ENCODE measurements around the gene ZNF584.
A peak's percentile ranks its signal among the peaks of the same experiment; 100 is the strongest.
"Not testable (repeated sequence)": the region's sequence is repeated elsewhere in the genome, so short reads cannot be mapped to it uniquely, and the experiment has no call there.

ZNF584 gene

GRCh38 chr19:58368561-58369360, 39.7 kb upstream of the ZNF584 start:
- no peak overlapping the region for H3K4me3 ChIP-seq (ENCODE audit: low read depth, low read length)
- DNase-seq (ENCODE audit: low read depth): no peak
- no peak for TF ChIP-seq CTCF (conservative IDR thresholded peaks at IDR 0.05; ENCODE audit: low read depth, low read length)

GRCh38 chr19:58372311-58373133, 35.9 kb upstream of the ZNF584 start:
- H3K4me3 ChIP-seq (ENCODE audit: low read depth, low read length): no peak overlapping the region
- peak; percentile 37 for TF ChIP-seq CTCF (conservative IDR thresholded peaks at IDR 0.05; ENCODE audit: low read depth, low read length)
- DNase-seq (ENCODE audit: low read depth): no peak

- no peak overlapping the region for H3K4me3 ChIP-seq (ENCODE audit: low read depth, low read length)
- no peak for TF ChIP-seq CTCF (conservative IDR thresholded peaks at IDR 0.05; ENCODE audit: low read depth, low read length)
- DNase-seq (ENCODE audit: low read depth): peak; percentile 35
Observed at GRCh38 chr19:58374200-58374599, 34.2 kb upstream of the ZNF584 start.

- not testable (repeated sequence) for DNase-seq (ENCODE audit: low read depth); H3K4me3 ChIP-seq (ENCODE audit: low read depth, low read length)
Observed at GRCh38 chr19:58376724-58377123, 31.7 kb upstream of the ZNF584 start.

DNA sequence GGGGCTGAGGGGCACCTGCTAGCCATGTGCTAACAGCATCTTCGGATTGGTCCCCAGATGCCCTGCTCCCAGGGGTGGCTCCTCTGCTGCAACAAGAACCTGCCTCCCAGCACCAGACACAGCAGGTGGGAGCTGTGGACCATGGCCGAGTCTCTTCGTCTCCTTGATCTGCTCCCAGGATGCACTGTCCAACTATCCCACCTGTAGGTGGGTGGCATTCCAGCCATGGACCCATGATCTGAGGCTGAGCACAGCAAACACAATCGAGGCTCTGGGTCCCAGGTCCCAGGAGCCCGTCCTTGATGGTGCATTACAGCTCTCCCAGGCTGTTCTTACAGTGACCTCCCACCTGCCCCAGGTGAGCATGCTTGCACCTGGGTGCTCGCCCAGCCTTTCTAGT, 29.2 kb upstream of the ZNF584 start:
- no peak overlapping the region for H3K4me3 ChIP-seq (ENCODE audit: low read depth, low read length)
- no peak for DNase-seq (ENCODE audit: low read depth)
- TF ChIP-seq CTCF (conservative IDR thresholded peaks at IDR 0.05; ENCODE audit: low read depth, low read length): no peak

- no peak for DNase-seq (ENCODE audit: low read depth)
- H3K4me3 ChIP-seq (ENCODE audit: low read depth, low read length): peak overlapping the region; percentile 77
- no peak for TF ChIP-seq CTCF (conservative IDR thresholded peaks at IDR 0.05; ENCODE audit: low read depth, low read length)
Observed at GRCh38 chr19:58380037-58380661, 28.3 kb upstream of the ZNF584 start.
